Kidney epithelial cell (primary cell): ENCODE results near the gene TMEM165. TPM values are rescaled to one million over a fixed set of nuclear protein-coding genes. Genes with fewer than 3 reads are reported as not detected.

Source experiments
- DNase-seq: peaks from one replicate; pipeline ENCODE4 v3.0.0-alpha.2; 2010; ENCODE audit warnings: low read depth
- H3K27me3 ChIP-seq: 2 replicates; pipeline ENCODE4 v1.6.0; 2011; ENCODE audit warnings: low read length; ENCODE audit not compliant: control insufficient read depth, insufficient read depth
- H3K36me3 ChIP-seq: 2 replicates; pipeline ENCODE4 v1.5.1; 2011; ENCODE audit warnings: low read length; ENCODE audit not compliant: control insufficient read depth, insufficient read depth
- H3K4me3 ChIP-seq: 2 replicates; pipeline ENCODE4 v1.5.1; 2011; ENCODE audit warnings: low read depth, mild to moderate bottlenecking, control low read depth, low read length
- CTCF ChIP-seq: IDR thresholded peaks from 2 replicates; pipeline ENCODE4 v1.5.1; 2011; ENCODE audit warnings: mild to moderate bottlenecking, moderate library complexity, low read length, control low read depth, inconsistent platforms; ENCODE audit not compliant: insufficient read depth, poor library complexity, severe bottlenecking
- total RNA-seq: library from RNA; depleted of rRNA; stranded (reverse); fragments of >200 nt; gene quantifications from 2 replicates; pipeline ENCODE4 v1.2.3, GENCODE V29; 2015

The TMEM165 gene
- total RNA-seq, 1 donor from 2014 or later: 129 TPM

- Histone ChIP-seq H3K4me3 (no peak overlapping the region), H3K27me3 (no peaks in the 10 kb centered on the region), H3K36me3 (no peaks in the 10 kb centered on the region)
- no peak for TF ChIP-seq CTCF
- DNase-seq: no peak
Observed at GRCh38 chr4:55411621-55412020, 15.9 kb downstream of the TMEM165 start.

DNA sequence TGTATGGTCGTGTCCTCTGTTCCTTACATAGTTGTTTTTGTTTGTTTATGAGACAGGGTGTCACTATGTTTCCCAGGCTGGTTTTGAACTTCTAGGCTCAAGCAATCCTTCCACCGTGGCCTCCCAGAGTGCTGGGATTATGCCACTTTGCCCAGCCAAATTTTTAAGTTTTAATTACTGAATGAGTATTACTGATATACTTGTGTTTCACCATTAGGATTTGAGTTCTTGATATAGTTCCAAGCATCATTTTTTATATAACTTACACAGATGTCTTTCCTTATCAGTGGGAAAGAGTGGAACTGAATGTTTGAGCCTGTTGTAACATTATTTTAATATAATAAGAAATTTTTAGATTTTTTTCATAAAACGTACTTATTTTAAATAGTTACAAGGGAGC lies 20.4 kb downstream of the TMEM165 start:
- DNase-seq: no peak
- Histone ChIP-seq H3K4me3 (no peak overlapping the region), H3K27me3 (no peaks in the 10 kb centered on the region), H3K36me3 (no peaks in the 10 kb centered on the region)
- no peak for TF ChIP-seq CTCF

GRCh38 chr4:55424791-55425190 lies 29.0 kb downstream of the TMEM165 start:
- no peak for DNase-seq
- no peak for TF ChIP-seq CTCF
- no peaks in the 10 kb centered on the region for H3K27me3 ChIP-seq
- H3K4me3 ChIP-seq: no peak overlapping the region
- H3K36me3 ChIP-seq: no peaks in the 10 kb centered on the region

GRCh38 chr4:55431710-55432336 lies 36.1 kb downstream of the TMEM165 start:
- H3K4me3 ChIP-seq: no peak overlapping the region
- no peaks in the 10 kb centered on the region for H3K27me3 ChIP-seq
- no peaks in the 10 kb centered on the region for H3K36me3 ChIP-seq
- TF ChIP-seq CTCF: no peak
- DNase-seq: no peak

- no peak for DNase-seq
- Histone ChIP-seq H3K36me3 (no peaks in the 10 kb centered on the region), H3K4me3 (no peak overlapping the region), H3K27me3 (no peaks in the 10 kb centered on the region)
- peak; percentile 15 for TF ChIP-seq CTCF
Observed at GRCh38 chr4:55435141-55435841, 39.5 kb downstream of the TMEM165 start.
